Osteoblast (primary cell): Measurements from ENCODE around the gene CCSER1. TPM values are rescaled to one million over a fixed set of nuclear protein-coding genes. Genes with fewer than 3 reads are reported as not detected.
"Not testable (repeated sequence)": the region's sequence is repeated elsewhere in the genome, so short reads cannot be mapped to it uniquely, and the experiment has no call there.

Experiments used
- DNase-seq: peaks from one replicate; pipeline ENCODE4 v3.0.0; 2011; ENCODE audit warnings: low spot score, mixed read lengths; ENCODE audit not compliant: insufficient read length; ENCODE audit errors: missing footprints
- H2AFZ ChIP-seq: 2 replicates; pipeline ENCODE4 v1.6.0; 2011; ENCODE audit warnings: mild to moderate bottlenecking, low read length
- H3K27ac ChIP-seq: 2 replicates; pipeline ENCODE4 v1.5.1; 2011; ENCODE audit warnings: mild to moderate bottlenecking, low read depth, low read length, moderate library complexity
- H3K27me3 ChIP-seq: 2 replicates; pipeline ENCODE4 v1.6.0; 2012; ENCODE audit warnings: mild to moderate bottlenecking, control low read depth, inconsistent platforms, low read length, moderate library complexity; ENCODE audit not compliant: insufficient read depth
- H3K36me3 ChIP-seq: 2 replicates; pipeline ENCODE4 v1.5.1; 2011; ENCODE audit warnings: mild to moderate bottlenecking, low read length, control low read depth, moderate library complexity; ENCODE audit not compliant: insufficient read depth
- H3K4me1 ChIP-seq: 2 replicates; pipeline ENCODE4 v1.5.1; 2011; ENCODE audit warnings: mild to moderate bottlenecking, low read length, control low read depth, moderate library complexity; ENCODE audit not compliant: insufficient read depth
- H3K4me2 ChIP-seq: 2 replicates; pipeline ENCODE4 v1.6.0; 2011; ENCODE audit warnings: mild to moderate bottlenecking, low read length; ENCODE audit not compliant: insufficient read depth
- H3K4me3 ChIP-seq: fragments of 200-600 bp; sonication (generic); 3 replicates; pipeline ENCODE4 v1.5.1; 2012; ENCODE audit warnings: mild to moderate bottlenecking, low read length, inconsistent platforms; ENCODE audit not compliant: insufficient read depth
- H3K79me2 ChIP-seq: 2 replicates; pipeline ENCODE4 v1.6.0; 2012; ENCODE audit warnings: mild to moderate bottlenecking, low read length, control low read depth, inconsistent platforms; ENCODE audit not compliant: insufficient read depth
- H3K9me3 ChIP-seq: 2 replicates; pipeline ENCODE4 v1.5.1; 2011; ENCODE audit warnings: low read depth, low read length, control low read depth
- H4K20me1 ChIP-seq: 2 replicates; pipeline ENCODE4 v1.6.0; 2012; ENCODE audit warnings: mild to moderate bottlenecking, low read length, control low read depth; ENCODE audit not compliant: insufficient read depth
- total RNA-seq: library from RNA; depleted of rRNA; stranded (reverse); fragments of >200 nt; gene quantifications from 2 replicates; pipeline ENCODE4 v1.2.3, GENCODE V29; 2012
- TF ChIP-seq, protein P1 (sequence below): IDR thresholded peaks from 2 replicates; pipeline ENCODE4 v1.5.1; 2011; ENCODE audit warnings: mild to moderate bottlenecking, low read depth, low read length, moderate library complexity; ENCODE audit errors: extremely low read depth

The CCSER1 gene
- total RNA-seq, 1 donor: under 0.01 TPM

- DNase-seq: no peak
- TF ChIP-seq, protein P1, sequence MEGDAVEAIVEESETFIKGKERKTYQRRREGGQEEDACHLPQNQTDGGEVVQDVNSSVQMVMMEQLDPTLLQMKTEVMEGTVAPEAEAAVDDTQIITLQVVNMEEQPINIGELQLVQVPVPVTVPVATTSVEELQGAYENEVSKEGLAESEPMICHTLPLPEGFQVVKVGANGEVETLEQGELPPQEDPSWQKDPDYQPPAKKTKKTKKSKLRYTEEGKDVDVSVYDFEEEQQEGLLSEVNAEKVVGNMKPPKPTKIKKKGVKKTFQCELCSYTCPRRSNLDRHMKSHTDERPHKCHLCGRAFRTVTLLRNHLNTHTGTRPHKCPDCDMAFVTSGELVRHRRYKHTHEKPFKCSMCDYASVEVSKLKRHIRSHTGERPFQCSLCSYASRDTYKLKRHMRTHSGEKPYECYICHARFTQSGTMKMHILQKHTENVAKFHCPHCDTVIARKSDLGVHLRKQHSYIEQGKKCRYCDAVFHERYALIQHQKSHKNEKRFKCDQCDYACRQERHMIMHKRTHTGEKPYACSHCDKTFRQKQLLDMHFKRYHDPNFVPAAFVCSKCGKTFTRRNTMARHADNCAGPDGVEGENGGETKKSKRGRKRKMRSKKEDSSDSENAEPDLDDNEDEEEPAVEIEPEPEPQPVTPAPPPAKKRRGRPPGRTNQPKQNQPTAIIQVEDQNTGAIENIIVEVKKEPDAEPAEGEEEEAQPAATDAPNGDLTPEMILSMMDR: no peak
- no peaks in the 10 kb centered on the region for H3K36me3 ChIP-seq
- no peak overlapping the region for H3K27ac ChIP-seq
- no peaks in the 10 kb centered on the region for H4K20me1 ChIP-seq
- no peaks in the 10 kb centered on the region for H3K4me1 ChIP-seq
- no peak overlapping the region for H3K4me2 ChIP-seq
- H3K9me3 ChIP-seq: no peaks in the 10 kb centered on the region
- no peak overlapping the region for H3K4me3 ChIP-seq
- H3K79me2 ChIP-seq: no peaks in the 10 kb centered on the region
- H3K27me3 ChIP-seq: no peaks in the 10 kb centered on the region
- H2AFZ ChIP-seq: no peak overlapping the region
Measured at GRCh38 chr4:91170768-91171167, 1043.6 kb downstream of the CCSER1 start.

DNA sequence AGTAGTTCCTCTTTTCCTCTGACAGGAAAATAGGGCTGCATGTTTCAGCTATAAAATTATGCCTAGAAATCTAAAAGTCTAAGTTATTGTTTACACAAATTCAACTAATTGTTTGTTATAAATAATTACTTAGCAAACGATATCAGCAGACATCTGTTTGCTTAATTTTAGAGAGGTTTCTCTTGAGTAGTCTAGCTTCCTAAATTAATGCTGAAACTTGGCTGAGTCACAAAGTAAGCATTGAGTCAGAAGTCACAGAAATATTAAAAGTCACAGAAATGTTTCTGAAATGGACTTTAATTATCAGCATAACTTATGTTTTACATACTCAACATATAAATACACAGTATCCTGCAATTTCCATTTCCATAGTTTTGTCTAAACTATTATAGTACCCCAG is 1044.0 kb downstream of the CCSER1 start:
- H3K27ac ChIP-seq: no peak overlapping the region
- no peaks in the 10 kb centered on the region for H3K36me3 ChIP-seq
- no peak overlapping the region for H2AFZ ChIP-seq
- TF ChIP-seq, protein P1: no peak
- no peaks in the 10 kb centered on the region for H4K20me1 ChIP-seq
- no peak overlapping the region for H3K4me3 ChIP-seq
- no peaks in the 10 kb centered on the region for H3K79me2 ChIP-seq
- no peak for DNase-seq
- no peaks in the 10 kb centered on the region for H3K27me3 ChIP-seq
- H3K4me2 ChIP-seq: no peak overlapping the region
- H3K4me1 ChIP-seq: no peaks in the 10 kb centered on the region
- no peaks in the 10 kb centered on the region for H3K9me3 ChIP-seq

DNA sequence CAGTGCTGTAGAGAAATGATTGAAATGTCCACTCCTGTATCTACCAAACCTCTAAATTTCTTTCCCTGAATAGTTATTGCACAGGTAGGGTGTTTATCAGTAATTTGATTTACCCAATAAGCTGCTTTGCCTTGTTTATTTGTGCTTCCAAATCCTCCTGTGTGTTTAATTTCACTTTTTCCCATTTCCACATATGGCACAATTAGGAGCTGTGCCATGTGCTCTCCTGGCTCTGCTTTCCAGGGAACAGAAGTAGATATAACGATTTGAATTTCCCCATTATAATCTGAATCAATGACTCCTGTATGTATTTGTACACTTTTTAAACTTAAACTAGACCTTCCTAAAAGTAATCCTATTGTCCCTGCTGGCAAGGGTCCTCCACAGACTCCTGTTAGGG is 1057.9 kb downstream of the CCSER1 start:
- not testable (repeated sequence) for H4K20me1 ChIP-seq, H3K27me3 ChIP-seq, DNase-seq, H3K79me2 ChIP-seq, H3K4me1 ChIP-seq, H3K27ac ChIP-seq, H3K9me3 ChIP-seq, H3K36me3 ChIP-seq, H2AFZ ChIP-seq, H3K4me3 ChIP-seq, H3K4me2 ChIP-seq

DNA sequence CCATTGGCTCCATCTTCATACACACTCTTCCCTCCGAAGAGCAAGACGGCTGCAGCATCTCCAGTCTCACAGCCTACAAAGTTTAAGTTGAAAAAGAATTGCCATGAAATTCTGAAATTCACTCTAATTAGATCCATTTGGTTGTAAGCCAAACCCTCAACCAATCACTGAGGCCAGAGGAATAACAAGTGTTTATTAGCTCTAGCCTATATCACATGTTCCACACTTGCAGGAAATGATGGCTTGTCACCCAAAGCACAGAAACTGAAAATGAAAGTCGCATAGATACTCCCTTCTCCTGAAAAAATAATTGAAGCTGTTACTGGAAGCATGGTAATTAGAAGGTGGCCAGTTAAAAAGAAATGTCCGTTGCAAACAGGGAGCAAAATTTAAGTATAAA is 1071.8 kb downstream of the CCSER1 start:
- Histone ChIP-seq H4K20me1 (no peaks in the 10 kb centered on the region), H3K4me3 (no peak overlapping the region), H3K4me2 (no peak overlapping the region), H3K36me3 (no peaks in the 10 kb centered on the region), H2AFZ (no peak overlapping the region), H3K79me2 (no peaks in the 10 kb centered on the region), H3K27me3 (no peaks in the 10 kb centered on the region), H3K27ac (no peak overlapping the region), H3K4me1 (no peaks in the 10 kb centered on the region), H3K9me3 (no peaks in the 10 kb centered on the region)
- no peak for DNase-seq
- TF ChIP-seq, protein P1: no peak
